NCI-H2196 (cell line): ENCODE data around the gene ATP1A2.
"Not testable (repeated sequence)": the region's sequence is repeated elsewhere in the genome, so short reads cannot be mapped to it uniquely, and the experiment has no call there.

Experiments used
- DNase-seq: peaks from one replicate; lab custom pipeline; 2025; ENCODE audit not compliant: unreplicated experiment; lab: John Stamatoyannopoulos, UW

Gene ATP1A2

DNA sequence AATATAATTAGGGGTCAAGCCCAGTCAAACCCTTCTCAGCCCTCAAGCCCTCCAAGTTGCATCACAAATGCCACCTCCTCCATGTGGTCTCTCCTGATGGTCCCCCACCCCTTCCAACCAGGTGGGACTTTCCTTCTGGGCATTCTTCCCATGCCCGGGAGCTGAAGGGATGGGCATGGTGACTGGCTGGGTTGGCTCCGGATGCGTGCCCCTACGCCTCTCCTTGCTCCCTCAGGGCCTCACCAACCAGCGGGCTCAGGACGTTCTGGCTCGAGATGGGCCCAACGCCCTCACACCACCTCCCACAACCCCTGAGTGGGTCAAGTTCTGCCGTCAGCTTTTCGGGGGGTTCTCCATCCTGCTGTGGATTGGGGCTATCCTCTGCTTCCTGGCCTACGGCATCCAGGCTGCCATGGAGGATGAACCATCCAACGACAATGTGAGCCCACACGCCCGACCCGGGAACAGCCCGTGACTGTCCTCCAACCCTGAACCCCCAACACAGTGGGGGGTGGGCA, 7.5 kb downstream of the ATP1A2 start:
- DNase-seq, result no peak

DNA sequence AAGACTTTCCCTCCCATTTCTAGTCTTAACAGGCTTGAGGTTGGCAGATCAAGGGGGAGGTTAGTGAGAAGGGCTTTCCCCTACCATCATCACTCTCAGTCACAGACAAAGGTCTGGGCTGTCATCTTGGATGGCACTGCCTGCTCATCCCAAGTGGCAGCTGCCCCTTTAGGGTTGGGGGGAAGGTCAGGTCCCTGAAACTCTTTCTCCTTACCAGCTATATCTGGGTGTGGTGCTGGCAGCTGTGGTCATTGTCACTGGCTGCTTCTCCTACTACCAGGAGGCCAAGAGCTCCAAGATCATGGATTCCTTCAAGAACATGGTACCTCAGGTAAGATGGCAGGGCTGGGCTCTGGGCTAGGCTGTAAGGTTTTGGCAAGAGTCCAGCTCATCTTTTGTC, 8.2 kb downstream of the ATP1A2 start:
- DNase-seq, result no peak

GRCh38 chr1:160124705-160125478, 9.3 kb downstream of the ATP1A2 start:
- no peak for DNase-seq

- DNase-seq, result no peak
These were observed 10.2 kb downstream of the ATP1A2 start for GRCh38 chr1:160125746-160126145.

DNA sequence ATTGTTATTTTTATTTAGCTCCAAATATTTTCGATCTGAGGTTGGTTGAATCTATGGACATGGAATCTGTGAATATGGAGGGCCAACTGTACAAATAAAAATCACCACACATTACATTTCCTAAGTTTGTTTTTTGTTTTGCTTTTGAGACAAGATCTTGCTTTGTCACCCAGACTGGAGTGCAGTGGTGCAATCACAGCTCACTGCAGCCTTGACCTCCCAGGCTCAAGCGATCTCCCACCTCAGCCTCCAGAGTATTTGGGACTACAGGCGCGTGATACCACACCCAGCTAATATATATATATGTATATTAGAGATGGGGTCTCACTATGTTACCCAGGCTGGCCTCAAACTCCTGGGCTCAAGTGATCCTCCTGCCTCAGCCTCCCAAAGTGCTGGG, 10.8 kb downstream of the ATP1A2 start:
- DNase-seq, result not testable (repeated sequence)

DNA sequence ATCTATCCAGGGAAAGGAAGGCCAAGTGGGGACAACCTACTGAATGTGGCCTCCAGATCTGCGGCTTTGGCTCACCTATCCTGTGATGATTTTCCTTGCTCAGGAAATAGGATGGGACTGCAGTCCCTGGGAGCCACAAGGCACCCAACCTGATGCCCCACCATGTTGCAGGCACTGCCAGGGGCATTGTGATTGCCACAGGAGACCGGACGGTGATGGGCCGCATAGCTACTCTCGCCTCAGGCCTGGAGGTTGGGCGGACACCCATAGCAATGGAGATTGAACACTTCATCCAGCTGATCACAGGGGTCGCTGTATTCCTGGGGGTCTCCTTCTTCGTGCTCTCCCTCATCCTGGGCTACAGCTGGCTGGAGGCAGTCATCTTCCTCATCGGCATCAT, 11.8 kb downstream of the ATP1A2 start:
- DNase-seq, result no peak

DNA sequence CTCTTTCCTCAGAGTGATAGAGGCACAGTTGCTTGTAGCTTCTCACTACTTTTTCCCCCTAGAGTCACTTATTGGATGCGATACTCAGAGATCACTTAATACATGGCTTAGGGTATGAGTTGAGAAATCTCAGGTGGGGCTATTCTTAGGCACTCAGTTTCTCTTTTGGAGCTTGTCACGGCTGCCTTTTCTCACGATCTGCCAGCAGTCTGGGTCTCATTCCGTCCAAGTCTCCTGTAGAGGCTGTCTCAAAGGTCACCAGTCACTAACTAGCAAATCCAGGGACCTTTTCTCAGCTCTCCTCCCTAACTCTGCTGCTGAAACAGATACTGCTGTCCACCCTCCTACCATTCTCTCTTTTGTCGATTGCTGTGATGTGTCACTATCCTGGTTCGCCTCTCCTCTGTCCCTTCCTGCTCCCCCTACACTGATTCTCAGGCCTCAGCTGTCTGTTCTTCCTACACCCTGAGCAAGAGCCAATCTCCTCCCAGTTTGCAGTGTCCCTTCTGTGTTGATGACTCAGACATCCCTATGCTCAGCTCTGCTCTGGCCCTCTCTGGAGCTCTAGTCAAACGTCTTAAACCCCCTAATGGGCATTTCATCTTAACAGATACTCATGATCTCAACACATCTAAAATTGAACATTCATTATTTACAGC, 12.4 kb downstream of the ATP1A2 start:
- DNase-seq, result no peak

GRCh38 chr1:160128636-160129035, 13.1 kb downstream of the ATP1A2 start:
- DNase-seq, result no peak

- no peak for DNase-seq
These were observed 13.5 kb downstream of the ATP1A2 start for GRCh38 chr1:160129046-160129445.

- no peak for DNase-seq
These were observed 14.0 kb downstream of the ATP1A2 start for GRCh38 chr1:160129558-160129957.

GRCh38 chr1:160129966-160130365, 14.4 kb downstream of the ATP1A2 start:
- no peak for DNase-seq

GRCh38 chr1:160130486-160130885, 14.9 kb downstream of the ATP1A2 start:
- no peak for DNase-seq

DNA sequence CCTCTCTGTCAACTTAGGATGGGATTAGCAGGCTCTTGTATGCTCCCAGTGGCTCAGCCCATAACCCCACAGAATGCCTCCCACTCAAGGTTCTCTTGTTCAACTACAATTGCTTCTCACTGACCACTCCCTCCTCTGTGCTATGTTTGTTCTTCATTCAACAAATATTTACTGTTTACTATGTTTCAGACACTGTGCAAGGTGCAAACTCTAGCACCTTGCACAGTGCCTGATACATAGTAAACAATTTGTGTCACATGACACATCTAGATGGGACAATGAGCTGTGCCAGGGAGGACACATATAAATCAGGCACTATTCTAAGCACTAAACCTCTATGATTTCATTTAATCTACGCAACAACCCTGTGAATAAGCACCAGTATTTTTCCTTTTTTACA, 15.4 kb downstream of the ATP1A2 start:
- no peak for DNase-seq

- no peak for DNase-seq
These were observed 16.4 kb downstream of the ATP1A2 start for GRCh38 chr1:160131803-160132565.

- DNase-seq, result no peak
These were observed 18.6 kb downstream of the ATP1A2 start for GRCh38 chr1:160133990-160134770.

DNA sequence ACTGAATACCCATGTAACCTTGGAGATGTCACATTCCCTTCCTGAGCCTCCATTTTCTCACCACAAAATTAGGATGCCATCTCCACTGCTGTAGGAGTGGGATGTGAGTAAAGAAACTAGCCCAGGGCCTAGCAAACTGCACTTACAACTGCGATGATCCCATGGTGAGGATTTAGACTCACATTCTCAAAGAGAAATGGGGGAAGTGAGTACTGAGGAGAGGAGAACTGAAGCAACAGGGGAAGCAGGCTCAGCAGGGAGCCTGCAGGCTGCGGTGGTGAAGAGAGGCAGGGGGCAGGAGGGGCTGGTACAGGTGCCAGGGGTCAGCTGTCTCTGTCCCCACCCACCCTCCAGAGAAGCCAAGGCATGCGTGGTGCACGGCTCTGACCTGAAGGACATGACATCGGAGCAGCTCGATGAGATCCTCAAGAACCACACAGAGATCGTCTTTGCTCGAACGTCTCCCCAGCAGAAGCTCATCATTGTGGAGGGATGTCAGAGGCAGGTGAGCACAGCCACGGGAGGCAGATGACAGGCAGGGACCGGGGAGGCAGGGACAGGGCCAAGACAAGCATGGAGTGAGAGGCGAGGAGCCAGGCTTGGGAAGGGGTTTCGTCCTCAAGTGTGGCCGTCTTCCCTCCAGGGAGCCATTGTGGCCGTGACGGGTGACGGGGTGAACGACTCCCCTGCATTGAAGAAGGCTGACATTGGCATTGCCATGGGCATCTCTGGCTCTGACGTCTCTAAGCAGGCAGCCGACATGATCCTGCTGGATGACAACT, 19.4 kb downstream of the ATP1A2 start:
- no peak for DNase-seq

GRCh38 chr1:160136121-160136925, 20.8 kb downstream of the ATP1A2 start:
- DNase-seq, result no peak

GRCh38 chr1:160136926-160137200, 21.3 kb downstream of the ATP1A2 start:
- no peak for DNase-seq

DNA sequence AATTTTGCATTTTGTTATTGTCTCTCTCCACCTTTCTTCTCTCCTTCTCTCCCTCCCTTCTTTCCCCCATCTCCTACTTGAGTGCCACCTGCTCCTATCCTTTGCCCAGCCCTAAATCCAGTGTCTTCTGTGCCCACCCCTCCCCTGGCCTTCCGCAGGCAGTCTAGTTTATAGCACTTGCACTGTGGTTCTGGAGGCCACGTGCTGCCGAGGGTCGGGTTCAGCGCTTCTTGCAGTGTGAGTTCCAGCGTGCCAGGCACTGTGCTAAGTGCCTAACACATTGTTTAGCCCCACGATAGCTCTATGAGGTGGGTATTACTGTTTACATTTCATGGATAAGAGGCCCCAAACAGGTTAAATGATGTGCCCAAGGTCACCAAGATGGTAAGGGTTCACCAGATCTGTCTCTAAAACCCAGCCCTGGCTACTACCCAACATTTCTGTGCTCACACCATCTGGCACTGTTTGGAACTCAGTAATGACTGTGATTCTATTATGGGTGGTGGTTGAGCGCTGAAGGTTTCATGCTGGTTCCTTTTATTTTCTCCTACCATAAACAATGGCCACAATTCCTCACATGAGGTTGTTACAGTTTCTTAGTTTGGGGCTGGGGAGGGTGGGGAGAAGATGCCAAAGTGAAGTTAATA, 21.8 kb downstream of the ATP1A2 start:
- no peak for DNase-seq
